ENCODE results near the gene MAPK11. TPM values are rescaled to one million over a fixed set of nuclear protein-coding genes. Genes with fewer than 3 reads are reported as not detected.
A peak's percentile ranks its signal among the peaks of the same experiment; 100 is the strongest.

Gene MAPK11
- total RNA-seq, 4 donors from 2014 or later, result 12.1 to 38.9 (median 20.4) TPM

- no peak for DNase-seq (ENCODE audit: low spot score)
- ATAC-seq (ENCODE audit: low FRiP score), result no peak
- no peak for TF ChIP-seq CTCF (IDR thresholded peaks at IDR 0.05)
These were observed 23.7 kb downstream of the MAPK11 start for GRCh38 chr22:50246242-50247175.

- ATAC-seq (ENCODE audit: low FRiP score) (no peak), DNase-seq (ENCODE audit: low spot score) (no peak)
- no peak for TF ChIP-seq CTCF (IDR thresholded peaks at IDR 0.05)
These were observed 24.7 kb downstream of the MAPK11 start for GRCh38 chr22:50245214-50246072.

GRCh38 chr22:50244420-50245213 lies 25.6 kb downstream of the MAPK11 start, which contains the start of gene TUBGCP6:
Gene TUBGCP6 (minus strand): TSS chr22:50245023. CDS start chr22:50244459, 564 bp downstream.
- peak; percentile 84 for DNase-seq (ENCODE audit: low spot score)
- no peak for TF ChIP-seq CTCF (IDR thresholded peaks at IDR 0.05)
- ATAC-seq (ENCODE audit: low FRiP score), result peak; percentile 80

GRCh38 chr22:50243685-50244419 lies 26.3 kb downstream of the MAPK11 start:
- TF ChIP-seq CTCF (IDR thresholded peaks at IDR 0.05), result no peak
- ATAC-seq (ENCODE audit: low FRiP score) (no peak), DNase-seq (ENCODE audit: low spot score) (no peak)

GRCh38 chr22:50242406-50242949 lies 27.7 kb downstream of the MAPK11 start:
- no peak for TF ChIP-seq CTCF (IDR thresholded peaks at IDR 0.05)
- ATAC-seq (ENCODE audit: low FRiP score) (no peak), DNase-seq (ENCODE audit: low spot score) (no peak)

- ATAC-seq (ENCODE audit: low FRiP score), result no peak
- DNase-seq (ENCODE audit: low spot score), result no peak
- TF ChIP-seq CTCF (IDR thresholded peaks at IDR 0.05), result no peak
These were observed 31.4 kb downstream of the MAPK11 start for GRCh38 chr22:50238755-50239154.
